Lower leg skin (tissue), 3 donors: Measurements from ENCODE around the gene GNG12.

Source experiments
- CTCF ChIP-seq, 3 donors: fragments of 450-650 bp; IDR thresholded peaks; one replicate each; pipeline ENCODE4 v1.5.1; 2016; ENCODE audit warnings: antibody characterized with exemption in 3 of 3, mild to moderate bottlenecking in 3 of 3, moderate library complexity in 2 of 3
- POLR2A ChIP-seq, 2 donors: fragments of 450-650 bp; IDR thresholded peaks; one replicate each; pipeline ENCODE4 v1.6.1; 2016 to 2017; ENCODE audit warnings: antibody characterized with exemption in 2 of 2, mild to moderate bottlenecking in 1 of 2, moderate library complexity in 1 of 2

GRCh38 chr1:67791686-67792085, 41.6 kb downstream of the GNG12 start:
- TF ChIP-seq CTCF (IDR thresholded peaks at IDR 0.05) (no peak), POLR2A (IDR thresholded peaks at IDR 0.05) (no peak)
